A549 (cell line): ENCODE measurements around the gene RNF6. TPM values are rescaled to one million over a fixed set of nuclear protein-coding genes. Genes with fewer than 3 reads are reported as not detected.
A peak's percentile ranks its signal among the peaks of the same experiment; 100 is the strongest.

ENCODE experiments used
- ATAC-seq, 2 experiments: fragments of 200-7000 bp in 1 of 2; fragments of >200 bp in 1 of 2; cut with Nextera tagmentation in 1 of 2; cut with Tn5 transposase in 1 of 2; 3 replicates each; pipeline versions ENCODE4 v1.8.0 to v1.9.1; 2018 to 2020; ENCODE audit warnings: mild to moderate bottlenecking in 1 of 2, moderate library complexity in 1 of 2
- CTCF ChIA-PET: fragments of 300-600 bp; sonication (Branson Sonifier 250); formaldehyde crosslinking; extraction: SDS; loops from one replicate; lab custom pipeline; 2021; ENCODE audit warnings: antibody characterized with exemption, inconsistent platforms; lab: Yijun Ruan, JAX
- POLR2A ChIA-PET: fragments of 350-600 bp; formaldehyde crosslinking; extraction: SDS; loops from one replicate; lab custom pipeline; 2021; ENCODE audit warnings: antibody characterized with exemption, inconsistent platforms; lab: Yijun Ruan, JAX
- DNase-seq, 2 experiments: peaks; one replicate each; pipeline versions ENCODE4 v3.0.0 to v3.0.0-alpha.2; 2011 to 2016; ENCODE audit warnings: low read depth in 1 of 2, low spot score in 1 of 2
- FAIRE-seq: peaks from 2 replicates; lab custom pipeline; 2011; peaks lifted over from hg19 to GRCh38; lab: Jason Lieb, UNC
- H3K27ac ChIP-seq, 2 experiments: fragments of >200 bp; sonication (Bioruptor Twin); formaldehyde crosslinking; 3 replicates each; pipeline ENCODE4 v1.5.1; 2016 to 2017
- H3K4me1 ChIP-seq: fragments of >200 bp; sonication (Bioruptor Twin); formaldehyde crosslinking; 3 replicates; pipeline ENCODE4 v1.6.1; 2016
- H3K4me2 ChIP-seq: fragments of >200 bp; sonication (Bioruptor Twin); formaldehyde crosslinking; 3 replicates; pipeline ENCODE4 v1.6.1; 2016
- H3K4me3 ChIP-seq: fragments of >200 bp; sonication (Bioruptor Twin); formaldehyde crosslinking; 3 replicates; pipeline ENCODE4 v1.5.1; 2016
- H3K9me3 ChIP-seq: fragments of >200 bp; sonication (Bioruptor Twin); formaldehyde crosslinking; 3 replicates; pipeline ENCODE4 v1.6.1; 2016
- CEBPB ChIP-seq, 2 experiments: fragments of >200 bp in 1 of 2; sonication (Bioruptor Twin) in 1 of 2; formaldehyde crosslinking in 1 of 2; IDR thresholded peaks; 2 replicates each; pipeline ENCODE4 v1.6.1; 2012 to 2016
- FOXS1 ChIP-seq: fragments of 250-450 bp; sonication (Bioruptor Pico); IDR thresholded peaks from 2 replicates; pipeline ENCODE4 v1.5.0; 2020; ENCODE audit warnings: mild to moderate bottlenecking, moderate library complexity
- HMGXB4 ChIP-seq: fragments of 250-450 bp; sonication (Bioruptor Pico); IDR thresholded peaks from 2 replicates; pipeline ENCODE4 v1.5.0; 2021; ENCODE audit warnings: mild to moderate bottlenecking, moderate library complexity, borderline replicate concordance
- HOXA7 ChIP-seq: fragments of 250-450 bp; sonication (Bioruptor Pico); IDR thresholded peaks from 2 replicates; pipeline ENCODE4 v1.5.0; 2020; ENCODE audit warnings: mild to moderate bottlenecking, moderate library complexity
- MAFK ChIP-seq: fragments of 450-650 bp; IDR thresholded peaks from 2 replicates; pipeline ENCODE4 v1.6.1; 2014; ENCODE audit not compliant: partially characterized antibody
- MAZ ChIP-seq: fragments of 150-350 bp; IDR thresholded peaks from 2 replicates; pipeline ENCODE4 v1.6.1; 2014; ENCODE audit warnings: antibody characterized with exemption, low read depth, low read length, borderline replicate concordance
- MYC ChIP-seq: IDR thresholded peaks from 2 replicates; pipeline ENCODE4 v1.6.1; 2012; ENCODE audit warnings: mild to moderate bottlenecking, inconsistent platforms, low read length, improper control_type of control experiment, borderline replicate concordance
- NFE2L2 ChIP-seq: fragments of 150-350 bp; conservative IDR thresholded peaks from 2 replicates; pipeline ENCODE4 v1.6.1; 2014; ENCODE audit warnings: low read length
- PHF8 ChIP-seq: fragments of 200-600 bp; sonication (generic); IDR thresholded peaks from 2 replicates; pipeline ENCODE4 v1.6.1; 2016; ENCODE audit warnings: low read depth, mild to moderate bottlenecking, antibody characterized with exemption, moderate library complexity, borderline replicate concordance
- POLR2A ChIP-seq: IDR thresholded peaks from 2 replicates; pipeline ENCODE4 v1.6.1; 2012; ENCODE audit warnings: mild to moderate bottlenecking, low read length
- REST ChIP-seq: fragments of 200-600 bp; sonication (generic); IDR thresholded peaks from 2 replicates; pipeline ENCODE4 v1.6.1; 2016; ENCODE audit warnings: antibody characterized with exemption, mild to moderate bottlenecking, moderate library complexity
- TP53 ChIP-seq: fragments of 250-450 bp; sonication (Bioruptor Pico); IDR thresholded peaks from 2 replicates; pipeline ENCODE4 v1.5.0; 2021; ENCODE audit warnings: mild to moderate bottlenecking, moderate library complexity
- USF2 ChIP-seq: fragments of 450-650 bp; IDR thresholded peaks from 2 replicates; pipeline ENCODE4 v1.6.1; 2014; ENCODE audit warnings: antibody characterized with exemption
- ZNF302 ChIP-seq: fragments of 250-450 bp; sonication (Bioruptor Pico); IDR thresholded peaks from 2 replicates; pipeline ENCODE4 v1.9.0; 2021; ENCODE audit warnings: inconsistent platforms, mild to moderate bottlenecking, moderate library complexity
- ZSCAN20 ChIP-seq: fragments of 250-450 bp; sonication (Bioruptor Pico); IDR thresholded peaks from 2 replicates; pipeline ENCODE4 v1.8.0; 2022; ENCODE audit warnings: mild to moderate bottlenecking, moderate library complexity
- whole genome bisulfite sequencing: methylation state at CpG from one replicate; pipeline ENCODE4 v1.1.6; 2017; ENCODE audit errors: missing lambda C conversion rate; 5-methylcytosine and 5-hydroxymethylcytosine counted together
- polyA plus RNA-seq, 4 experiments: library from polyadenylated mRNA; depleted of rRNA in 3 of 4; stranded (reverse); fragments of >200 nt; fragmentation: RNase III in 1 of 4; extraction: RNeasy Plus Mini Kit Qiagen cat#74134 plus additional on column Dnase treatment in 1 of 4; gene quantifications; 2 replicates in 3 of 4; 3 replicates in 1 of 4; pipeline ENCODE4 v1.2.3, GENCODE V29; 2011 to 2017

The RNF6 gene
- polyA plus RNA-seq, 2 of the 4 experiments (the other 2 are of a cell fraction) = 33.7 to 55.3 TPM

GRCh38 chr13:26213982-26214381, 8.1 kb downstream of the RNF6 start:
- Histone ChIP-seq H3K4me3 (no peak overlapping the region), H3K4me2 (no peak overlapping the region), H3K27ac (no peak overlapping the region), H3K9me3 (no peaks in the 10 kb centered on the region), H3K4me1 (no peaks in the 10 kb centered on the region)
- TF ChIP-seq CEBPB (IDR thresholded peaks at IDR 0.05) (peak in 1 of 2 experiments; percentile 13; a peak in 2 of 4 replicates), ZSCAN20 (CRISPR knock-in tag) (no peak)
- WGBS = 92% methylated on average over 6 of the region's 6 CpGs
- no peak for FAIRE-seq
- DNase-seq = no peak
- ChIA-PET CTCF (no interaction called here), POLR2A (no interaction called here)
- ATAC-seq = no peak

- H3K9me3 ChIP-seq = no peaks in the 10 kb centered on the region
- POLR2A ChIA-PET = interaction anchor here (0.6 kb wide), 1 partner anchor 9 kb away, joined by 3 read pairs; the partner anchor contains the start of gene RNF6
- no peak overlapping the region for H3K4me3 ChIP-seq
- 48% methylated on average over 1 of the region's 1 CpG for WGBS
- H3K27ac ChIP-seq = no peak overlapping the region
- CTCF ChIA-PET = no interaction called here
- DNase-seq = no peak
- peak; percentile 39 for TF ChIP-seq MAFK
- no peak for TF ChIP-seq REST
- H3K4me2 ChIP-seq = no peak overlapping the region
- no peak for ATAC-seq
- no peak for FAIRE-seq
- H3K4me1 ChIP-seq = no peaks in the 10 kb centered on the region
Measured at GRCh38 chr13:26213345-26213744, 8.8 kb downstream of the RNF6 start.

GRCh38 chr13:26208287-26208686, 13.8 kb downstream of the RNF6 start:
- no peak for FAIRE-seq
- Histone ChIP-seq H3K4me1 (no peaks in the 10 kb centered on the region), H3K9me3 (no peaks in the 10 kb centered on the region), H3K4me2 (no peak overlapping the region), H3K4me3 (no peak overlapping the region), H3K27ac (no peak overlapping the region)
- CTCF ChIA-PET = no interaction called here
- 91% methylated on average over 1 of the region's 1 CpG for WGBS
- no peak for DNase-seq
- no peak for ATAC-seq
- TF ChIP-seq NFE2L2 (no peak), MYC (no peak), FOXS1 (no peak), HOXA7 (no peak), MAZ (no peak), POLR2A (no peak), HMGXB4 (CRISPR knock-in tag) (no peak), ZNF302 (CRISPR knock-in tag) (no peak), USF2 (no peak), PHF8 (no peak), TP53 (CRISPR knock-in tag) (no peak)
- POLR2A ChIA-PET = no interaction called here
